Measurements from ENCODE around the gene RPL10L.

The RPL10L gene

DNA sequence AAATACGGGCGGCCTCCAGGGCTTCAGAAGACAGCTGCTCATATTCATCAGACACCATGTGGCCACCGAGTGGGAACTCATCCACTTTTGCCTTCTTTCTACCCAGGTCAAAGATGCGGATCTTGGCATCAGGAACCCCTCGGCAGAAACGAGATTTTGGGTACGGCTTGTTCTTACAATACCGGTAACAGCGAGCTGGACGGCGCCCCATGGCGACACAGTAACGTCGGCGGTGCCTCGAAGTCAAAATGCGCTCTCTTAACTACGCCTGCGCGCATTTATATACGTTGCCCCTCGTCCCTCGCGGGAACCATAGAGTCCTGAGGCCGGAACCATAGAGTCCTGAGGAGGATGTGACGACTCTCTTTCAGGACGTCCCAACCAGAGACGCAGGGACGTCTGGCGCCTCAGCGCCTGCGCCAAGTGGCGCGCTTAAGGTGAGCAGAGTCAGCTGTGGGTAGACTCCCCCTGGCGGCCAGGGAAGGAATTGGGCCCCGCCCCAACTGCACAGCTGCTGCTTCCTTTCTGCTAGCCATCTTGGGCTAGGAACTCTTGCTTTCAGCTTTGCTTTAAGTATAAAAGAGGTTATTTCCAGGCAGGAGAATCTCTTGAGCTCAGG lies at the start of gene RPL10L:
Gene RPL10L (minus strand): TSS at position 256 of the 619 bp plus-strand sequence. CDS start 45 bp downstream, at position 211.
- DNase-seq, result no peak

DNA sequence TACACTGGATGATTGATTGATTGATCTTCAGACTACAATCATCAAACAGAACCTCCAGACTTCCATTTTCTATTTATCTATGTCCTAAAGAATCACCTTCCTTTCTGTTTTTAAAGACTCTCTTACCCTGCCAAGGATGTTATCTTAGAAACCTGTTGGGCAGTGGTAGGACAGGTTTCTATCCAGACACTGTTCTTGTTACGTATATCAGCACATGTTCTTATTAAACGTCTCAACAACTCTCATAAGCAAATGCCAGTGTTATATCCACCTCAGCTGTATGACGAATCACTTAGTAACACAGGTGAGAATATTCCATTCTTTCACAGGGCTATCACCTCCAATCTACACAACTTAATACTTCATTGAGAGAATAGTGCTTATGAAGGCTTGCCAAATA lies 40.2 kb upstream of the RPL10L start:
- DNase-seq, result no peak

DNA sequence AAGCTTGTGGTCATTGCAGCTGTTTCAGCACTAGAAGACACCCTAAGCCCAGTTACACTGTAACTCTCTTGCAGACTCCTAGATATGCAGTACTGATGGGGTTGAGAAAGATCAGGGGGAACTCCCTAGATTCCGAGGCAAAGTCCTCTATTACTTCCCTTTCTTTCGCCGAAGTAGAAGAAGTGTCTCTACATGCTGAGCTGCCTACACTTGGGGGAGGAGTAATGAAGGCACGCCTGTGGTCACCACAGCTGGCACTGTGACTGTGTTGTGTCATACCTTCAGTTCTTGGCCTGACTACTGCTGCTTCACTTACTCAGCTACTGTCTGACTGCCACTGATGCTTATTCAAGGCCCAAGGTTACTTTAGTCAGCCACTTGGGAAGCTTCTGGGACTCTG lies 35.1 kb upstream of the RPL10L start:
- no peak for DNase-seq

DNA sequence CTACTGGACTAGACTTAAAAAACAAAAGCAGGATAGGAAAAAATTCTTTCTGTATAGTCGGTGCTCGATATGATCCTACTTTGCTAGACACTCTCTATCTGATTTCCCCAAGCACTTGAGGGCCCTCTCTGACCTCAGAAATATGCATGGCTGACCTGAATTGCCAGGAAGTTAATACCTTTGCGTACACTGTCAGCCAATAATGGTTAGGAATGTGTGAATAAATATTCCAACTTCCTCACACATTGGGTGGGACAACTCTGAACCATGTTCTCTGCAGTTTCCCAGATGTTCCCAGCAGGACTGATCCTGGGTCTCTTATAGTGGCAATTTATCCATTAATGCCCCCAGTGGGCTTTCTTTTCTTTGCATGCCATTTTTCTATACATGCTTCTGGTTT lies 20.5 kb upstream of the RPL10L start:
- no peak for DNase-seq

DNA sequence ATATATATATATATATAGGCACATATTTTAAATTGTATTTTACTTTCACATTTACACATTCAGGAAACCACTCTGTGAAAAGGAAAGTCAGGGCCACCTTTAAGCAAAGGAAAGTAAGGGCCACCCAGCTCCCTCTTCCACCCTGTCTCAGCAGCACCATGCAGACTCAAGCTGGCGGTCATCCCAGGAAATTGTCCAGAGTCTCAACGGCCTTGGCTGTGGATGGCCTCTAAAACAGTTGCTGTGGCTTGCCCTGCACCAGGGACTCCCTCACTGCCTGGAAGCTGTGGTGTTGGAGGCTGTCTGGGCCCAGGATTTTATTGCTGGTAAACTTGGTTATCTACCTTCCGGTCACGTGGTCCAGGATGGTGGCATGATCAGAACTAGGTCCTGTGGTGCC lies 11.8 kb upstream of the RPL10L start:
- DNase-seq, result no peak

DNA sequence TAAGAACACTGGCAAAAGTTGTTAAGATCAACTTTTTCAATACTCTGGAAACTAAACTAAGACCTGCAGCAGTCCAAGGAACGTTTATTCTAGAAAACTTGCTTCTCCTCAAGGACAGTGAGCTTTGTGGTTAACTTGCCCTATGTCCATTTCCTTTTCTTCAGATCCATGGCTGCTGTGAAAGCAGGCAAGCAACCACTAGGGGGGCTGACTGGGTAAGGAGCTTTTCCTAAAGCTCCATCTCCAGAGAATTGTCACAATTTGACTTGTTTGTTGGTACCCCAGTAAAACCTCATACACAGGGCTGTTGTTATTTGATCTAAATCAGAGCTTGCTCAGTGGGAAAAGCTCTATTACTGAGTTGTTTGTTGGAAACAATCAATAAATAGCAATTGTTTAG lies 10.1 kb upstream of the RPL10L start:
- DNase-seq, result no peak

DNA sequence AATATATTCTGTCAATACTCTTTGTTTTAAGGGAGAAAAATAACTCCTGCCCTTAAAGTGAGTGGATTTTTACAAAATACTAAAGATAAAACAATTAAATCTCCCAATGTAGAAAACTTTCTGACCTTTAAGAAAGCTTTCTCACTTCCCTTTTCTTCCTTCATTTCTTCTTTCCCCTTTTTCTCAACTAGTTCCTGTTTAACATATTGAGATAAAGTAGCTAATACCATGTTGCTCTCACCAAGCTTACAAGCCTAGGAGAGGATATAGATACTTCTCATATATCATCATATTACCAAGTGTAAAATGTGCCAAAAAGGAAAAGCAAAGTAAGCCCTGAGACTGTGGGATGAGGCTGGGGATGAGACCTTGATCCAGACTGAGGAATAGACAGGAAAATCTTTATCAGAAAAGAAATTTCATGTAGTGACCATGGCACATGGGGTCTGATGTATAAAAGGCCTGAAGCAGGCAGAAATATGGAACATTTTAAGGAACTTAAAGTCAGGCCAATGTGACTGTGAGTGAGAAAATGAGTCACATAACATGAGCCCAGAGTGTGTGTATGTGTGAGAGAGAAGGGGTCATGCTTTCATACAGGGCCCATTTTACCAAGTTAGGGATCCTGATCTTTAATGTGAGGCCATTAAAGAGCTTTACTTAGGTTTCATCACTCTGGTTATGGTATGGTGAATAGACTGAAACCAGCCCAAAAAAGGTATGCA lies 1.6 kb upstream of the RPL10L start:
- DNase-seq, result no peak

DNA sequence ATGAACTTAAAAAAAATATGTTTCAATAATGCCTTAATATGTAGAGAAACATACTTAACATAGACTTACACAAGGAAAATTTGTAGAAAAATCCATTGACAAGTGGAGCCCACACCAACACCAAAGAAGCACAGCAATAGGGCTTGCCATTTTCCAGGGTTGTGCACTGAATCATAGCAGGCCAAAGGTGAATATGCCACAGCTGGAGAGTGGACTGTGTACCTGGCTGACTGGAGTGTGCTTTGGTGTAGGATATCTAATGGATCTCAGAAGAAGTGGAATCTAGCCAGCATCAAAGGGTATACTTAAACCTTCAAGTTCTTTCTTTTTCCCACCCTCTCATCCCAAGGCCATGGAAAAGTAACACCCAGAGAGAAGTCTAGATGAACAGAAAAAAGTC lies 4.8 kb downstream of the RPL10L start:
- DNase-seq, result no peak

DNA sequence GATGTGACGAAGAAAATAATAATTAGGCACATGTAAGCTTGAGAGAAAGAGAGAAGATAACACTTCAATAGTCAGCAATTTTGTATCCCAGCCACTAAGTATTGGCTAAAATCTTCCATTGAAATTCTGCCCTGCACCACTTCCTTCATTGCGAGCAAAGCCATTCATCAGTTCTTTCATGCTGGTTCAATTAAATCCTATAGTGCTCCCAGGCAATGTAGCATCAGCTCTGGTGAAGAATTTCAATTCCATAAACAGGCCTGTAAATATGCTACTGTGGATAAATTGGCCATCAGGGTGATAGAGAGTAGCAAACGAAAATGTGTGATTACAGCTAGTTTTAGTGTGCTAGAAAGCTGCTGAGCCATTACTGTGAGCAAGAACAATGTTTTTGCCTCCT lies 24.7 kb downstream of the RPL10L start:
- no peak for DNase-seq

Measured in NCI-H146 (cell line).